Measurements from ENCODE around the gene CAMK4.

DNA sequence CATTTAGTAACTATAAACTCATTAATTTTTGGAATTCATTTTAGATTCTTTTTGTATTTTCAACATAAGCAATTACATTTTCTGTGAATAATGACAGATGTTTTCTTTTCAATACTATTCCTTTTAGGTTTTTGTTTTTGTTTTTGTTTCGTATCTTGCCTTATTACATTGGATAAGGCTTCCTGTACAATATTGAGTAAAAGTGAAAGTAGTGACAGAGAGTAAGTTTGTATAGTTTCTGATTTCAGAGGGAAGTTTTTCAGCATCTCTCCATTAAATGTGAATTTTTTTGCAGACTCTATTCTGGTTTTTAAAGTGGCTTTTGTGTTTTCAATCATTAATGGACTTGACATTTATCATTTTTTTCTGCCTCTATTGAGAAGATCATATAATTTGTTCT, 12.8 kb upstream of the CAMK4 start:
- TF ChIP-seq FOXK2 (IDR thresholded peaks at IDR 0.05): no peak
- TF ChIP-seq LEF1 (IDR thresholded peaks at IDR 0.05; ENCODE audit: borderline replicate concordance): no peak
- TF ChIP-seq PKNOX1 (IDR thresholded peaks at IDR 0.05): no peak
- TF ChIP-seq BHLHE40 (IDR thresholded peaks at IDR 0.05; ENCODE audit: borderline replicate concordance): no peak
- no peak for TF ChIP-seq FOXA1 (IDR thresholded peaks at IDR 0.05)
- no peak for TF ChIP-seq SP1 (IDR thresholded peaks at IDR 0.05)
- no peak for TF ChIP-seq FOXM1 (IDR thresholded peaks at IDR 0.05; ENCODE audit: borderline replicate concordance)
- TF ChIP-seq TARDBP (IDR thresholded peaks at IDR 0.05): no peak
- TF ChIP-seq ARNT (IDR thresholded peaks at IDR 0.05): no peak
- no peak for TF ChIP-seq NFRKB (IDR thresholded peaks at IDR 0.05)
- TF ChIP-seq ELF4 (IDR thresholded peaks at IDR 0.05): no peak
- no peak for TF ChIP-seq HDGF (IDR thresholded peaks at IDR 0.05; ENCODE audit: borderline replicate concordance)
- no peak for TF ChIP-seq SUZ12 (IDR thresholded peaks at IDR 0.05)
- TF ChIP-seq CTBP1 (IDR thresholded peaks at IDR 0.05; ENCODE audit: borderline replicate concordance): no peak

All from HEK293T (cell line).